ENCODE data around the gene JMJD7.

The JMJD7 gene

DNA sequence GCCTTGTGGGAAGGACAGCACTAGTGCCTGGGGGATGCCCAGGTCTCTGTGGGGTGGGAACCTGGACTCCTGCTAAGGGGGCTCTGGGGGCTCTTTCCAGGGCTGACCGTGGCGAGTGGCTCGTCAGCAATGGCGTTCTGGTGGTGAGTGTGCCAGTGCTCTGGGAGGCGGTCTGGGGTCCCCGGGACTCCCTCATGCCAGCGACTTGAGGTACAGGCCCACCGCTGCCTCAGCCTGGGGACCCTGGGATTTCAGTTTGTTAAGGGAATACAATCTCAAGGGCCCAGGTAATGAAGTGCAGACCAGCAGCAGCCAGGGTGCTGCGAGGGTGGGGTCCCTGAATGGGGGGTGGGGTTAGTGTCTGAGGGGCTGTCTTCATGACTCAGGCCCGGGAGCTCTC is 13.2 kb downstream of the JMJD7 start:
- H3K9me2 ChIP-seq (replicated peaks; ENCODE audit: low read depth, low read length), result no peaks in the 10 kb centered on the region
- no peak overlapping the region for H3K4me3 ChIP-seq (ENCODE audit: low read length, poor library complexity, severe bottlenecking)
- H3K4me2 ChIP-seq (ENCODE audit: low read depth, low read length, poor library complexity, severe bottlenecking), result no peak overlapping the region
- H3K79me2 ChIP-seq (ENCODE audit: insufficient read depth, low read length), result no peaks in the 10 kb centered on the region
- no peaks in the 10 kb centered on the region for H3K27me3 ChIP-seq (ENCODE audit: insufficient read depth, low read length, poor library complexity, severe bottlenecking)
- no peaks in the 10 kb centered on the region for H3F3A ChIP-seq (ENCODE audit: low read depth)
- no peak overlapping the region for H2AFZ ChIP-seq (ENCODE audit: low read length)
- no peak for TF ChIP-seq CTCF (conservative IDR thresholded peaks at IDR 0.05; ENCODE audit: low read length)
- no peak for TF ChIP-seq EZH2phosphoT487 (IDR thresholded peaks at IDR 0.05; ENCODE audit: borderline replicate concordance)
- H3K9me3 ChIP-seq (ENCODE audit: insufficient read depth, low read depth, low read length), result no peaks in the 10 kb centered on the region
- no peaks in the 10 kb centered on the region for H4K20me1 ChIP-seq (ENCODE audit: insufficient read depth, low read length, poor library complexity, severe bottlenecking)
- no peak overlapping the region for H3K9ac ChIP-seq (ENCODE audit: low read depth, low read length, poor library complexity, severe bottlenecking)
- no peaks in the 10 kb centered on the region; the same call in 1 of the 2 replicates for H3K36me3 ChIP-seq (ENCODE audit: insufficient read depth, low read length)
- peaks cover 10% of the 10 kb centered on the region for H3K4me1 ChIP-seq (ENCODE audit: insufficient read depth, low read length, poor library complexity, severe bottlenecking)

- Histone ChIP-seq H3K4me3 (ENCODE audit: low read length, poor library complexity, severe bottlenecking) (no peak overlapping the region), H3K9ac (ENCODE audit: low read depth, low read length, poor library complexity, severe bottlenecking) (no peak overlapping the region), H3K4me1 (ENCODE audit: insufficient read depth, low read length, poor library complexity, severe bottlenecking) (peaks cover 3% of the 10 kb centered on the region), H3K9me3 (ENCODE audit: insufficient read depth, low read depth, low read length) (no peaks in the 10 kb centered on the region), H3K36me3 (ENCODE audit: insufficient read depth, low read length) (no peaks in the 10 kb centered on the region; the same call in 1 of the 2 replicates), H2AFZ (ENCODE audit: low read length) (no peak overlapping the region), H3K79me2 (ENCODE audit: insufficient read depth, low read length) (no peaks in the 10 kb centered on the region), H3F3A (ENCODE audit: low read depth) (no peaks in the 10 kb centered on the region), H3K4me2 (ENCODE audit: low read depth, low read length, poor library complexity, severe bottlenecking) (no peak overlapping the region), H3K27me3 (ENCODE audit: insufficient read depth, low read length, poor library complexity, severe bottlenecking) (no peaks in the 10 kb centered on the region), H4K20me1 (ENCODE audit: insufficient read depth, low read length, poor library complexity, severe bottlenecking) (no peaks in the 10 kb centered on the region), H3K9me2 (replicated peaks; ENCODE audit: low read depth, low read length) (no peaks in the 10 kb centered on the region)
- TF ChIP-seq CTCF (conservative IDR thresholded peaks at IDR 0.05; ENCODE audit: low read length) (no peak), EZH2phosphoT487 (IDR thresholded peaks at IDR 0.05; ENCODE audit: borderline replicate concordance) (no peak)
These were observed 14.3 kb downstream of the JMJD7 start for GRCh38 chr15:41842229-41842628.

DNA sequence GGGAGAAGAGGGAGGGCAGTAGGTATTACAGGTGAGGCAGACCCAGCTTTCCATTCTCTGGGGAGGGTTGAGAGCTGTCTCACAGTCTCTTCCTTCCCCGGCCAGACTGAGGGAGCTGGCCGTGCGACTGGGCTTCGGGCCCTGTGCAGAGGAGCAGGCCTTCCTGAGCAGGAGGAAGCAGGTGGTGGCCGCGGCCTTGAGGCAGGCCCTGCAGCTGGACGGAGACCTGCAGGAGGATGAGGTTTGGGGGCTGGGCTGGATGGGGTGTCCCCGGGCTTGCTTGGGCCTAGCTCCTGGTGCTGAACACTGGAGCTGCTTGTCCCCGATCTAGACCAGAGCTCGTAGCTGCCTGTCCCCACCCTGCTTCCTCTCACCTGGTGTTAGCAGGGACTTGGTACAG is 15.7 kb downstream of the JMJD7 start:
- Histone ChIP-seq H3K4me3 (ENCODE audit: low read length, poor library complexity, severe bottlenecking) (no peak overlapping the region), H3K9me3 (ENCODE audit: insufficient read depth, low read depth, low read length) (no peaks in the 10 kb centered on the region), H2AFZ (ENCODE audit: low read length) (no peak overlapping the region), H3K4me2 (ENCODE audit: low read depth, low read length, poor library complexity, severe bottlenecking) (no peak overlapping the region), H3F3A (ENCODE audit: low read depth) (no peaks in the 10 kb centered on the region), H3K36me3 (ENCODE audit: insufficient read depth, low read length) (no peaks in the 10 kb centered on the region; the same call in 1 of the 2 replicates), H3K79me2 (ENCODE audit: insufficient read depth, low read length) (no peaks in the 10 kb centered on the region), H3K9me2 (replicated peaks; ENCODE audit: low read depth, low read length) (no peaks in the 10 kb centered on the region), H3K9ac (ENCODE audit: low read depth, low read length, poor library complexity, severe bottlenecking) (no peak overlapping the region), H3K27me3 (ENCODE audit: insufficient read depth, low read length, poor library complexity, severe bottlenecking) (no peaks in the 10 kb centered on the region), H4K20me1 (ENCODE audit: insufficient read depth, low read length, poor library complexity, severe bottlenecking) (no peaks in the 10 kb centered on the region), H3K4me1 (ENCODE audit: insufficient read depth, low read length, poor library complexity, severe bottlenecking) (no peaks in the 10 kb centered on the region)
- no peak for TF ChIP-seq CTCF (conservative IDR thresholded peaks at IDR 0.05; ENCODE audit: low read length)
- no peak for TF ChIP-seq EZH2phosphoT487 (IDR thresholded peaks at IDR 0.05; ENCODE audit: borderline replicate concordance)

Measured in Loucy (cell line).